8988T (cell line): ENCODE data around the gene MRPS17.
"Not testable (repeated sequence)": the region's sequence is repeated elsewhere in the genome, so short reads cannot be mapped to it uniquely, and the experiment has no call there.

Experiments
- DNase-seq: peaks from one replicate; pipeline ENCODE4 v3.0.0; 2011

MRPS17 gene

GRCh38 chr7:55951637-55952351 is at the start of gene MRPS17:
Gene MRPS17, plus strand, starts transcription at chr7:55951877. Its CDS starts 1,319 bp downstream, at chr7:55953196.
- DNase-seq = peak; percentile 90

- DNase-seq = no peak
Measured at GRCh38 chr7:55903985-55904759, 47.5 kb upstream of the MRPS17 start.

- no peak for DNase-seq
Measured at GRCh38 chr7:55912748-55913158, 38.9 kb upstream of the MRPS17 start.

GRCh38 chr7:55917771-55918170 is 33.9 kb upstream of the MRPS17 start:
- no peak for DNase-seq

GRCh38 chr7:55928006-55928767 is 23.5 kb upstream of the MRPS17 start:
- no peak for DNase-seq

- DNase-seq = no peak
Measured at GRCh38 chr7:55931421-55932151, 20.1 kb upstream of the MRPS17 start.

- DNase-seq = no peak
Measured at GRCh38 chr7:55939514-55940123, 12.1 kb upstream of the MRPS17 start.

- no peak for DNase-seq
Measured at GRCh38 chr7:55946545-55946944, 5.1 kb upstream of the MRPS17 start.

GRCh38 chr7:55952352-55952671 is 635 bp downstream of the MRPS17 start:
- DNase-seq = not testable (repeated sequence)

GRCh38 chr7:55953707-55954475 is 2.2 kb downstream of the MRPS17 start:
- DNase-seq = no peak

GRCh38 chr7:55957190-55957589 is 5.5 kb downstream of the MRPS17 start:
- no peak for DNase-seq

GRCh38 chr7:55962014-55962413 is 10.3 kb downstream of the MRPS17 start:
- no peak for DNase-seq

GRCh38 chr7:55963584-55964168 is 12.0 kb downstream of the MRPS17 start:
- no peak for DNase-seq

GRCh38 chr7:55964261-55965099 is 12.8 kb downstream of the MRPS17 start, which contains the start of gene NIPSNAP2:
Gene NIPSNAP2, plus strand, starts transcription at chr7:55964585. Its CDS starts 25 bp downstream, at chr7:55964610.
- DNase-seq = peak; percentile 51

- no peak for DNase-seq
Measured at GRCh38 chr7:55965100-55965470, 13.4 kb downstream of the MRPS17 start.

- DNase-seq = no peak
Measured at GRCh38 chr7:55965805-55966421, 14.2 kb downstream of the MRPS17 start.

- DNase-seq = no peak
Measured at GRCh38 chr7:55966851-55967250, 15.2 kb downstream of the MRPS17 start.

GRCh38 chr7:55969391-55969790 is 17.7 kb downstream of the MRPS17 start:
- DNase-seq = no peak

GRCh38 chr7:55970561-55970960 is 18.9 kb downstream of the MRPS17 start:
- no peak for DNase-seq

- no peak for DNase-seq
Measured at GRCh38 chr7:55970978-55971377, 19.3 kb downstream of the MRPS17 start.
